GM23338 (cell line): ENCODE data around the gene ISY1.

Experiments used
- CREB1 ChIP-seq: fragments of 250-450 bp; sonication (Bioruptor Pico); IDR thresholded peaks from 2 replicates; pipeline ENCODE4 v1.5.0; 2020; ENCODE audit warnings: low read depth, mild to moderate bottlenecking, moderate library complexity
- EZH2 ChIP-seq: fragments of 200-600 bp; sonication (generic); IDR thresholded peaks from one replicate; pipeline ENCODE4 v1.8.0; 2017; ENCODE audit warnings: antibody characterized with exemption, mild to moderate bottlenecking, low read depth; ENCODE audit not compliant: unreplicated experiment
- EZH2phosphoT487 ChIP-seq: fragments of 200-600 bp; sonication (generic); IDR thresholded peaks from one replicate; pipeline ENCODE4 v1.8.1; 2018; ENCODE audit warnings: antibody characterized with exemption; ENCODE audit not compliant: unreplicated experiment
- JUNB ChIP-seq: IDR thresholded peaks from one replicate; pipeline ENCODE4 v1.6.1; 2016; ENCODE audit warnings: antibody characterized with exemption; ENCODE audit not compliant: unreplicated experiment
- NANOG ChIP-seq: IDR thresholded peaks from 2 replicates; pipeline ENCODE4 v1.6.1; 2016; ENCODE audit warnings: antibody characterized with exemption, borderline replicate concordance
- POLR2AphosphoS5 ChIP-seq: IDR thresholded peaks from 2 replicates; pipeline ENCODE4 v1.6.1; 2016; ENCODE audit warnings: antibody characterized with exemption, low read depth
- STAT1 ChIP-seq: IDR thresholded peaks from one replicate; pipeline ENCODE4 v1.6.1; 2016; ENCODE audit warnings: antibody characterized with exemption; ENCODE audit not compliant: unreplicated experiment
- ZNF331 ChIP-seq: fragments of 250-450 bp; sonication (Bioruptor Pico); IDR thresholded peaks from 2 replicates; pipeline ENCODE4 v1.5.0; 2020; ENCODE audit warnings: low read depth, mild to moderate bottlenecking, moderate library complexity
- TF ChIP-seq, protein P1 (sequence below), 2 experiments: fragments of 200-600 bp in 1 of 2; sonication (generic) in 1 of 2; conservative IDR thresholded peaks; 2 replicates each; pipeline versions ENCODE4 v1.5.1 to v1.6.1; 2016 to 2017; ENCODE audit warnings: antibody characterized with exemption in 2 of 2, low read depth in 2 of 2, mild to moderate bottlenecking in 2 of 2, moderate library complexity in 1 of 2
- TF ChIP-seq, protein P2 (sequence below): IDR thresholded peaks from one replicate; pipeline ENCODE4 v1.6.1; 2018; ENCODE audit warnings: antibody characterized with exemption; ENCODE audit not compliant: unreplicated experiment
- TF ChIP-seq, protein P3 (sequence below): IDR thresholded peaks from 2 replicates; pipeline ENCODE4 v1.6.1; 2016; ENCODE audit warnings: antibody characterized with exemption

DNA sequence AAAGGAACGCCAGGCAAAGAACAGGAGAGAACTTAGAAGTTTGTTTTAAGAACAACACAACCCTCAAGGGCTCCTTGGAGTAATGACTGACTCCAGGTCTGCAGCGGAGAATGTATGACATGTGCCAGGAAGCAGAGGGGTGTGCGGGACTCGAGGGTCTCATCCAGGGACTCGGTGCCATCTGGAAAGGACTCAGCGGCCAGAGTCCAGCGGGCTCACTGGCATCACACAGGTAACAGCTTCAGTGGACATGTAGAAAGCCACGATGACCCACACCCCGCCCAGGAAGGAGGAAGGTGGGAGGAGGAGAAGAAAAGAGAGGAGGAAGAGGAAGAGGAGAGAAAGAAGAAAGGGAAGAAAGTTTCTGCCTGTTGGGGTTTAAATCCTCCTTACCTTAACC lies 78.8 kb downstream of the ISY1 start:
- no peak for TF ChIP-seq EZH2
- TF ChIP-seq, protein P1, sequence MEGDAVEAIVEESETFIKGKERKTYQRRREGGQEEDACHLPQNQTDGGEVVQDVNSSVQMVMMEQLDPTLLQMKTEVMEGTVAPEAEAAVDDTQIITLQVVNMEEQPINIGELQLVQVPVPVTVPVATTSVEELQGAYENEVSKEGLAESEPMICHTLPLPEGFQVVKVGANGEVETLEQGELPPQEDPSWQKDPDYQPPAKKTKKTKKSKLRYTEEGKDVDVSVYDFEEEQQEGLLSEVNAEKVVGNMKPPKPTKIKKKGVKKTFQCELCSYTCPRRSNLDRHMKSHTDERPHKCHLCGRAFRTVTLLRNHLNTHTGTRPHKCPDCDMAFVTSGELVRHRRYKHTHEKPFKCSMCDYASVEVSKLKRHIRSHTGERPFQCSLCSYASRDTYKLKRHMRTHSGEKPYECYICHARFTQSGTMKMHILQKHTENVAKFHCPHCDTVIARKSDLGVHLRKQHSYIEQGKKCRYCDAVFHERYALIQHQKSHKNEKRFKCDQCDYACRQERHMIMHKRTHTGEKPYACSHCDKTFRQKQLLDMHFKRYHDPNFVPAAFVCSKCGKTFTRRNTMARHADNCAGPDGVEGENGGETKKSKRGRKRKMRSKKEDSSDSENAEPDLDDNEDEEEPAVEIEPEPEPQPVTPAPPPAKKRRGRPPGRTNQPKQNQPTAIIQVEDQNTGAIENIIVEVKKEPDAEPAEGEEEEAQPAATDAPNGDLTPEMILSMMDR (conservative IDR thresholded peaks at IDR 0.05; ENCODE audit: low read depth in 2 of 2) = no peak
- TF ChIP-seq CREB1 (CRISPR knock-in tag) = no peak
- TF ChIP-seq, protein P2, sequence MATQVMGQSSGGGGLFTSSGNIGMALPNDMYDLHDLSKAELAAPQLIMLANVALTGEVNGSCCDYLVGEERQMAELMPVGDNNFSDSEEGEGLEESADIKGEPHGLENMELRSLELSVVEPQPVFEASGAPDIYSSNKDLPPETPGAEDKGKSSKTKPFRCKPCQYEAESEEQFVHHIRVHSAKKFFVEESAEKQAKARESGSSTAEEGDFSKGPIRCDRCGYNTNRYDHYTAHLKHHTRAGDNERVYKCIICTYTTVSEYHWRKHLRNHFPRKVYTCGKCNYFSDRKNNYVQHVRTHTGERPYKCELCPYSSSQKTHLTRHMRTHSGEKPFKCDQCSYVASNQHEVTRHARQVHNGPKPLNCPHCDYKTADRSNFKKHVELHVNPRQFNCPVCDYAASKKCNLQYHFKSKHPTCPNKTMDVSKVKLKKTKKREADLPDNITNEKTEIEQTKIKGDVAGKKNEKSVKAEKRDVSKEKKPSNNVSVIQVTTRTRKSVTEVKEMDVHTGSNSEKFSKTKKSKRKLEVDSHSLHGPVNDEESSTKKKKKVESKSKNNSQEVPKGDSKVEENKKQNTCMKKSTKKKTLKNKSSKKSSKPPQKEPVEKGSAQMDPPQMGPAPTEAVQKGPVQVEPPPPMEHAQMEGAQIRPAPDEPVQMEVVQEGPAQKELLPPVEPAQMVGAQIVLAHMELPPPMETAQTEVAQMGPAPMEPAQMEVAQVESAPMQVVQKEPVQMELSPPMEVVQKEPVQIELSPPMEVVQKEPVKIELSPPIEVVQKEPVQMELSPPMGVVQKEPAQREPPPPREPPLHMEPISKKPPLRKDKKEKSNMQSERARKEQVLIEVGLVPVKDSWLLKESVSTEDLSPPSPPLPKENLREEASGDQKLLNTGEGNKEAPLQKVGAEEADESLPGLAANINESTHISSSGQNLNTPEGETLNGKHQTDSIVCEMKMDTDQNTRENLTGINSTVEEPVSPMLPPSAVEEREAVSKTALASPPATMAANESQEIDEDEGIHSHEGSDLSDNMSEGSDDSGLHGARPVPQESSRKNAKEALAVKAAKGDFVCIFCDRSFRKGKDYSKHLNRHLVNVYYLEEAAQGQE = no peak
- no peak for TF ChIP-seq POLR2AphosphoS5
- TF ChIP-seq ZNF331 = no peak
- TF ChIP-seq, protein P3, sequence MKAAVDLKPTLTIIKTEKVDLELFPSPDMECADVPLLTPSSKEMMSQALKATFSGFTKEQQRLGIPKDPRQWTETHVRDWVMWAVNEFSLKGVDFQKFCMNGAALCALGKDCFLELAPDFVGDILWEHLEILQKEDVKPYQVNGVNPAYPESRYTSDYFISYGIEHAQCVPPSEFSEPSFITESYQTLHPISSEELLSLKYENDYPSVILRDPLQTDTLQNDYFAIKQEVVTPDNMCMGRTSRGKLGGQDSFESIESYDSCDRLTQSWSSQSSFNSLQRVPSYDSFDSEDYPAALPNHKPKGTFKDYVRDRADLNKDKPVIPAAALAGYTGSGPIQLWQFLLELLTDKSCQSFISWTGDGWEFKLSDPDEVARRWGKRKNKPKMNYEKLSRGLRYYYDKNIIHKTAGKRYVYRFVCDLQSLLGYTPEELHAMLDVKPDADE = no peak
- no peak for TF ChIP-seq EZH2phosphoT487
- no peak for TF ChIP-seq NANOG
- TF ChIP-seq JUNB = no peak
- no peak for TF ChIP-seq STAT1
